Fibroblast of pulmonary artery (primary cell): Measurements from ENCODE around the gene MYRIP.
A peak's percentile ranks its signal among the peaks of the same experiment; 100 is the strongest.

Source experiments
- DNase-seq: peaks from one replicate; pipeline ENCODE4 v3.0.0-alpha.2; 2010; ENCODE audit warnings: low read depth
- H3K4me3 ChIP-seq: replicated peaks from 2 replicates; pipeline ENCODE4 v1.5.1; 2011; ENCODE audit warnings: low read depth, mild to moderate bottlenecking, control low read depth, low read length, moderate library complexity
- TF ChIP-seq, protein P1 (sequence below): IDR thresholded peaks from 2 replicates; pipeline ENCODE4 v1.5.1; 2011; ENCODE audit warnings: mild to moderate bottlenecking, control low read depth, low read length, inconsistent platforms; ENCODE audit errors: missing control alignments

MYRIP gene

DNA sequence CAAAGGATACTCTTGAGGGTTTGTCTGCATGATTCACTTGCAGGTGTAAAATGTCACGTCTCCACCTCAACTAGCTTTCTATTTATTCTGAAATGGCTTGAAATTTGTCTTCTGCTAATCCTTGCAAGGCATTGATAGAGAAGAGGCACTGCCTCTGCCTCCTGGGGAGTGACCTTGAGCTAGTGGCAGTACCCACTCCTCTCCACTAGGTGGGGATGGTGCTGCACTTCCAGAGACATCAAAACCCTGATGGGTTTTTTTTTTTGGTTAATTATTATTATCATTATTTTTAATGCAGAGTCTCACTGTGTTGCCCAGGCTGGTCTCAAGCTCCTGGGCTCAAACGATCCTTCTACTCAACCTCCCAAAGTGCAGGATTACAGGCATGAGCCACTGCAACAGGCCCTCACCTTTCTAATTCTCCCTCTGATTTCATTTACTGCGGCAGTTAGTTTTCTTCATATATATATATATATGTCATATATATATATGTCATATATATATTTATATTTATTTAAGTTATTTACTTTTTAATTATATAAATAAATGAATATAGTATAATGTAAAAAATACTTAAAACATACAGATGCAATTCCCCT, 382.5 kb downstream of the MYRIP start:
- TF ChIP-seq, protein P1, sequence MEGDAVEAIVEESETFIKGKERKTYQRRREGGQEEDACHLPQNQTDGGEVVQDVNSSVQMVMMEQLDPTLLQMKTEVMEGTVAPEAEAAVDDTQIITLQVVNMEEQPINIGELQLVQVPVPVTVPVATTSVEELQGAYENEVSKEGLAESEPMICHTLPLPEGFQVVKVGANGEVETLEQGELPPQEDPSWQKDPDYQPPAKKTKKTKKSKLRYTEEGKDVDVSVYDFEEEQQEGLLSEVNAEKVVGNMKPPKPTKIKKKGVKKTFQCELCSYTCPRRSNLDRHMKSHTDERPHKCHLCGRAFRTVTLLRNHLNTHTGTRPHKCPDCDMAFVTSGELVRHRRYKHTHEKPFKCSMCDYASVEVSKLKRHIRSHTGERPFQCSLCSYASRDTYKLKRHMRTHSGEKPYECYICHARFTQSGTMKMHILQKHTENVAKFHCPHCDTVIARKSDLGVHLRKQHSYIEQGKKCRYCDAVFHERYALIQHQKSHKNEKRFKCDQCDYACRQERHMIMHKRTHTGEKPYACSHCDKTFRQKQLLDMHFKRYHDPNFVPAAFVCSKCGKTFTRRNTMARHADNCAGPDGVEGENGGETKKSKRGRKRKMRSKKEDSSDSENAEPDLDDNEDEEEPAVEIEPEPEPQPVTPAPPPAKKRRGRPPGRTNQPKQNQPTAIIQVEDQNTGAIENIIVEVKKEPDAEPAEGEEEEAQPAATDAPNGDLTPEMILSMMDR: peak; percentile 96
- DNase-seq: peak; percentile 72
- H3K4me3 ChIP-seq: no peak overlapping the region

DNA sequence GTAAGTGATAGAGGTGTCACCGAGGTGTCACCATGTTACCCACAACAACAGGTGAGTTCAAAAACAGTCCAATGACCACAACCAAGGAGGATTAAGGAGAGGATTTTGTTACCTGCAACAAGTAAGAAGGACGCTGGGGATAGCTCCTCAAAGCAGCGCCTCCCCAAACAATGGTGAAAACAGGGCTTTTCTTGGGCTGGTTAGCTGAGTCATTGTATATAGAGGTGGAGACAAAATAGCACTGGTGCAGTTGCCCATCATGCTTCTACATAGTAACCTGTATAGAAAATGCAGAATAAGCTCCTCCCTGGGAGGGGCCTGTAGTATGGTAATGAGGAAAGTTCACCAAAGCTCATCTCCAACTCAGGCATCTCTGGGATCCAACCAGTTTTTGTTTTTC, 383.2 kb downstream of the MYRIP start:
- no peak overlapping the region for H3K4me3 ChIP-seq
- TF ChIP-seq, protein P1: no peak
- DNase-seq: no peak

DNA sequence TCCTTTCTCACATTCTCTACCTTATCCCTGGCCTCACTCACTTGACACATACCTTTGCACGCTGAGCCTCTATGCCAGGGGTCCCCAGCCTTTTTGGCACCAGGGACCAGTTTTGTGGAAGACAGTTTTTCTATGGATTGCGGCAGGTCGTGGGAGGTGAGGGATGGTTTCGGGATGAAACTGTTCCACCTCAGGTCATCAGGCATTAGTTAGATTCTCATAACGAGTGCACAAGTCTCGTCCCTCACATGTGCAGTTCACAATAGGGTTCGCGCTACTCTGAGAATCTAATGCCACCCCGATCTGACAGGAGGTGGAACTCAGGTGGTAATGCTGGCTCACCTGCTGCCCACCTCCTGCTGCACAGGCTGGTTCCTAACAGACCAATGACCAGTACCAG, 387.6 kb downstream of the MYRIP start:
- DNase-seq: no peak
- TF ChIP-seq, protein P1: no peak
- no peak overlapping the region for H3K4me3 ChIP-seq

DNA sequence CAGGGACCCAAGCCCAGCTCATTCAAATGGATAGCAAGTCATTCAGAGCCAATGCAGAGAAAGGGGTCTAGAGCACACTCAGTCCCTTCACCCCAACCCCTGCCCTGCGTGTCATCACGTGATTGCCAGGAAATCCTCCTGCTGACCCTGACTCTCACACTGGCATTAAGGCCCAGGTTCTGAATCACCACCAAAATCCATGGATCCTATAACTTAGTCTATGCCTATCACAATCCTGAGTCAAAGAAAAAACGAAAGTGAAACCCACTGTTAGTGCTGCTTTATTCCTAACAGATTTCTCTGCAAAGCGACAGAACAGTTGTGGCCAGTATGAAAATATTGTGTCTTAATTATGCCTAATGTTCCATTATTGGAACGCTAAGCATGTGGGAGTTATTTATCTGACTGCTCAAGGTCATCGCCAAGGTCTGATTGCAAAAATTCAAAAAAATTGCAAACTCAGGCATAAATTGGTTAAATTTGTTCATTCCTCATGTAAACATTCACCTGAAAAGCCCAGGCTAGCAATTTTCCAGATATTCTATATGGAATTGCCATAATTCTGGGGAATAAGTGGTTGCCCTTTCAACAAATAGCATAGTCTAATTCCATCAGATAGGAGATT, 391.4 kb downstream of the MYRIP start:
- no peak for DNase-seq
- H3K4me3 ChIP-seq: no peak overlapping the region
- TF ChIP-seq, protein P1: no peak

DNA sequence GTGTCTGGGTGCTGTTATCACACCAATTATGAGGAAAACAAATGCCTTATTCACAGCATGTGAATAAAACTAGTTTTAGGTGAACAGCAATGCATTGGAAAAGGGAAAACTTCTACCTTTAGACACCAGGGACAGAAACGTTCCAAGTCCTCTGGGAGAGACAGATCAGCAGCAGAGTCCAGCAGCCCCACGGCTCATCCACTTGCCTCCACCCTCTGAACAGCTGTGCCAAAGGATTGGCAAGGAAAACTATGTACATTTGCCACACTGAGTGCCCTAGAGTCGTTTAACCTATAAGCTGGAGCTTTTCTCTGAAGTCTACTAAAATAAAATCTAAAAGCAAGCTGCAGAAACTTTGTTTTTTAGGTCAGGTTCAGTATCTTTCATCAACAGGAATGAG, 392.4 kb downstream of the MYRIP start:
- TF ChIP-seq, protein P1: no peak
- DNase-seq: no peak
- no peak overlapping the region for H3K4me3 ChIP-seq

DNA sequence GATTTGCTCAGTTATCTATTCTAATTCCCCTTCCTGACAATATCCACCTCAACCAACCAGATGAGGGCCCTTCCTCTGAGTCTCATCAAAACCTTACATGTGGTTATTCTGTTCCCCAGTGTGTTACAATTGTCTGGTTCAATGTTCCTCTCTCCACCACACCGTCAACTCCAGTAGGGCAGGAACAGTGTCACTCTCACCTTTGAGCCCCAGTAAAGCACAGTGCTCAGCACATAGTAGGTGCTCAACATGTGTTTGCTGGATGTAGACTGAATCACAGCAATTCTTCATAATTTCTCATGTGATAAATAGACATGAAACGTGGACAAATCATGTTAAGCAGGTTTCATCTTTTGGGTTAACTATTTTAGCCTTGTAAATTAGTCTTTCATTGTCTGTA, 397.1 kb downstream of the MYRIP start:
- TF ChIP-seq, protein P1: no peak
- H3K4me3 ChIP-seq: no peak overlapping the region
- no peak for DNase-seq

DNA sequence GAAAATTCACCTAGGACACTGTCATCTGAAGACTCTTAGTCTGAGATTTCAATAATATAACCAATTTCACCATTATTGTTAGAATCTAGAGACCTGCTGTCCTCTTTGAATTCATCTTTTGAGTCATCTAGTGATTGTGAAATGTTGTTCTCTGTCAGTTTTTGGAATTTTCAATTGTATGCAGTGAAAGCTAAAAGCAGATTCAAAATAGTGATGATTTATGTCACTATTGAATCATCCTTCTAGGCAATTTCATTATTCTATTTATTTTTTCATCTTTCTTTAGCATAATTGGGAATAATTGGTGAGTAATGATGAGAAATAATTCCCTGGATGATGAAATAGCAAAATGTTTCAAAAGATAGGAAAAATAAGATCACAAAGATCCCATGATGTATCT, 398.4 kb downstream of the MYRIP start:
- peak; percentile 24 for DNase-seq
- H3K4me3 ChIP-seq: no peak overlapping the region
- TF ChIP-seq, protein P1: no peak
